DLD1 (cell line): Measurements from ENCODE around the gene SLC44A3.

Experiments used
- in situ Hi-C: cut with HindIII; loops from 2 replicates; pipeline ENCODE4 v1.10.0; 2017; ENCODE audit warnings: low sequenced_read_pairs

SLC44A3 gene

DNA sequence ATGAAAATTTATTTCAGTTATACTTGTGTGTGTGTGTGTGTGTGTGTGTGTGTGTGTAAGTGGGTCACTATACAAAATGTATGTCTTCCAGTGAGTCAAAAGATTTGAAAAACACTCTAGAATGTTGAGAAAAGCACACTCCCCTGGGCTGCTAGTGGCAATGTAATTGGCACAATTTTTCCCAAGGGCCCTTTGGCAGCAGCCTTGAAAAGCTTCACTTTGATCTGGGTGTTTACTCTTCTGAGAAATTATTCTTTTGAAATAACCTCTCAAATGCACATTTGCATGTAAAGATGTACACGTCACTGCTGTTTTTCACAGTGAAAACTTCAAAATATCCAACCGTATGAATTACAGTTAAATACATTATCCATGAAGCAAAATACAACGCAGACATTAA lies 22.1 kb upstream of the SLC44A3 start:
- in situ Hi-C loops = loop anchor here (25.0 kb wide), 1 partner anchor 186 kb away; no protein-coding TSS in a partner anchor

DNA sequence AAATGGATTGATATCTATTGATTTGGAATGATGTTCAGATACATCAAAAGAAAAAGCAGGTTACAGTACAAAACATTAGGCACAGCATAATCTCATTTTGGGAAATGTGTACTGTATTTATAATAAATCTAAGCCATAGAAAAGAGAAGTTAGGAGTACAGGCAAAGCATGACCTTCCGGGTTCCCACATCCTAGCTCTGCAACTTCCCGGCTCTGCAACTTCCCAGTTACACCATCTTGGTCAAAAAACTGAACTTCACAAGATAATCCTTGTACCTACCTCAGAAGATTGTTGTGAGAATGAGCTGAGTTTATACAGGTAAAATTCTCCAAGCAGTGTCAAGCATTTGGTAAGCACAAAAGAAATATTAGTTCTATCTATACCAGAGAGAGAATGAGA lies 21.7 kb upstream of the SLC44A3 start:
- in situ Hi-C loops = loop anchor here (25.0 kb wide), 1 partner anchor 186 kb away; no protein-coding TSS in a partner anchor

DNA sequence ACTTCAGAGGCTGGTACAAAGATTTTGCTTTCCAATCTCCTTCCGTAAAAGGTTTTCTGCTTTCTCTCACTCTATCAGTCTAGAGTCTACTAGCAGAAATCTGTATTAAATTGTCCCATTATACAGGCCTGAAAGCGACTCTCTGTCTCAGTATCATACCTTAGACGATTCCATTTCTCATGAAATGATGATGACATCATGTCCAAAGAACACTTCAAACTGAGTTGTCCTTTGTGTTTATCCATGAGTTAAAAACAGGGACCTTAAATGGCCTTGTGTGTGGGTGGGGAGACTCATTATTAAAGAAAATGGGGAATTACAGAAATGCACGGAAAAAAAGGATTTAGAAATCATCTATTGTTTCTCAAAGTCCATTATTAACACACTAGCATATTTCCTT lies 21.0 kb upstream of the SLC44A3 start:
- in situ Hi-C loops = loop anchor here (25.0 kb wide), 1 partner anchor 187 kb away; no protein-coding TSS in a partner anchor

DNA sequence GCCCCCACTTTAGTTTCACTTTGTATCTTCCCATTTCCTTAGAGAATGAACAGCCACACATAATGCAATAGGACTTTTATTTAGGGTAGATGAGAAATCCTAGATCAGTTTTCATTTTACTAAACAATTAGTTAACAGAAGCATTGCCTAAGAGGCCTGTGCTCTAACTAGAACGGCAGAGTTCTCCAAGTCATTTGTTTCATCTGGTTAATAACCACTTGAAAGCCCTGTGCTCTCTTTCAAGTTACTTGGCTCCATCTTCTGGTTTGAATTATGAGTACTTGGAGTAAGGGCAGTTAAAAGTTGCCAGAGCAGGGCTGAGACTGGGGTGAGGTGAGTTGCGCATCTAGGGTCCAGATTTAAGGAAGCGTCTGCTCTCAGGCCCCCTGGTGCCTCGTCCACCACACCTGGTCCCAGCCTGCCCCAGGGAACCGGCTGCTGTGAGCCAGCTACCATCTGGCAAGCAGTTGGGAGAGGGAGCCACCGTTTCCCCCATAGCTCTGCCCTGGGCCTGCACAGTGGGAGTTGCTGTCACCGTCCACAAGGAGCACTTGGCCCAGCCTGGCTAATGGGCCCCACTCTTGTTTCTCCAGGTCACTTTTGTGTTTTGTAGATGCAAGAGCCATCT lies 18.1 kb upstream of the SLC44A3 start:
- in situ Hi-C loops = no loop called here

DNA sequence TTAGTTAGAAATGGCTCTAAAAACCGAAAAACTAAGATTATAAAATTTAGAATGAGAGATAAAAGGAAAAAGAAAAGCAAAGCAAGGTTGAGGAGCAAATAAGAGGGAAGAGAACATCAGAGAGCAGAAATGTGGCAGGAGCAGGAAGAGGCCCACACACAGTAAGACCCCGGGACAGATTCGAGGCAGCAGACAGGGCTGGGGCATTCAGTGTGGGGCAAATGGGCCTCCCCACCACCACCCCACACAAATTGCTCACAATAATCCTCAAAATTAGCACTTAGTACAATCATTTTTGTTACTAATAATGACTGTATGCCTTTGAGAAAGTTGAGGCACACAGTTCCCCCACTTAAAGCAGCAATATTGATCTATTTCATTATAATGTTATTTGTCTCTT lies 17.1 kb upstream of the SLC44A3 start:
- in situ Hi-C loops = no loop called here

DNA sequence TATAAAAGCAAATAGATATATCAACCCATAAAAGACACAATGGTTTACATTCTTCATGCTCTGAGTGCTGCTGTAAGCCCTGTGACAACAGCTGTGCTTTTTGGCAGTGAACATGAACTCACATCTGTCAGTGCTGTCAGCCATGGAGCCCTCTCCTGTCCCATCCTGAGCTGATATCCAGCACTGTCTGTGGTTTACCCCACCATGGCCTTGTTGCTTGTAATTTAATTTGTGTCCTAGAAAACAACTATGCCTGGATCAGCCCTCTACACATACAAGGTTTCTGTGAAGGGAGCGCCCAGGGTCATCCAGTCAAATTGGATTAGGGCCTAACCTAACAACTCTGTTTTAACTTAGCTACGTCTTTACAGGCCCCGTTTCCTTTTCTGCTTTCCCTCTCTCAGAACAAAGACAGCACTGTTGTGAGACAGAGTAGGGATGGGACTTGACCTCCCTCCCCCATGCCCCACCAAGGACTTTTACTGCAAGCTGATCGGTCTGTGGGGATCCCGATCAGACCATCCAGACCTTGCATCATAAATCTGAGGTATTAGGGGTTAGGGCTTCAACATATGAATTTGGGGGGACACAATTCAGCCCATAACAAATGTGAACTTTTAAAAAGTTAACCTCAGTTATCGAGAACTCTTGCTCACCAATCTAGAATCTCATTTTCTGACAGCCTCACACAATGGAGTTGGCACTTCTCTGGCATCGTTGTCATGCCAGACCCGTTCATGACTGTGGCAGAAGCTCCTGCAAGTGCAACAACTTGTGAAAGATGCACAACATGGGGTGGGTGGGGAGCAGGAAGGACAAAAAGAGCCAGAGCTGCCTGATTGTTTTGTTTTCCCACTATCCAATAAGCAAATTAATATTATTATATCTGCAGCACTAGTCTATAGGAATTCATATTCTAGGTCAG lies 16.4 kb upstream of the SLC44A3 start:
- in situ Hi-C loops = no loop called here

DNA sequence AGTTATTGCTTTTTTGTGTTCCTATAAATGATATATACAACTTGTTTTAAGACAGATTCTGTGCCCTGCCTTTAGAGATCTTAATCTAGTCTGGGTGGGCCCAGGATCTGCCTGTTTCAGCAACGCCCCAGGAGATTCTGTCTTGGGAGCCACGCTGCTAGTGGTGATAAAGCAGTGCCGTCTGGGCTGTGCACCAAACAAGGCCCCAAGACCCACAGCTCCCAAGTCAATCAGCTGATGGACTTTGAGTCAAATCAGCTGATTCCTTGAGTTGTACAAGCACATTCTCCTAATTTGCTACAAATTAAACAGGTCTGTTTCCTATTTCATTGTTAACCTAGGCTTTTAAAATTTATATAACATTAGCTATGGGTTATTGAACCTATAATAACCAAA lies 15.7 kb upstream of the SLC44A3 start:
- in situ Hi-C loops = no loop called here

DNA sequence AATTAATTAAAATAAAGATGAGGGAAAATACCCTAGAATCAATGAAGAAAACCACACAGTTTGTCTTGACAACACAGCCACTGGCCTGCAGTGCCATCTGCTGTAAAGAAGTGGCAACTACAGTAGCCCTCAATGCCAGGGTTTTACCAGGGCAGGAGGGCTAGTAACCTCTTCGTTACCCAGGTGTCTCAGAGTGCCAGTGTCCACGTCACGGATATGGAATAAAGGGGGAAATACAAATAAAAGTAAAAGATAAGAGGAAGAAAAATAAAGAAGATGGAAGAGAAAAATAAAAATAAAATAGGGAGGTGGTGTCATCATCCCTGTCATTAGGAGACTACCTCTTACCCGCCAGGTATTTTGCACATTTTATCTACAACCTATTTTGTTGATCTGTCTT lies 14.2 kb upstream of the SLC44A3 start:
- in situ Hi-C loops = no loop called here

DNA sequence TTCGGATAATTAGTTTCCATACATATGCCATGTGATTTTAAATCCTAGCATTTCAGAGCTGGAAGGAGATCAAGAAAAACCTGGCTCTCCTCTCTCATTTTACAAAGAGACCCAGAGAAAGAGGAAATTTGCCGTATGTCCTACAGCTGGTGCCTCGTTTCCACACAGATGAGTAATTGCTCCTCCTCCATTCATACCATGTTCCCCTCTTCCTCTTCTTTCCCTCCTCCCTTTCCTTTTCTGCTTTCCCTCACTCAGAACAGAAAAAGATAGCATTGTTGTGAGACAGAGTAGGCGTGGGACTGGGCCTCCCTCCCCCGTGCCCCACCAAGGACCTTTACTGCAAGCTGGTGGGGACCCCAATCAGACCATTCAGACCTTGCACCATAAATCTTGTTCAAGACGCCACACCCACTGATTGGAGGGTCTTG lies 13.7 kb upstream of the SLC44A3 start:
- in situ Hi-C loops = no loop called here

DNA sequence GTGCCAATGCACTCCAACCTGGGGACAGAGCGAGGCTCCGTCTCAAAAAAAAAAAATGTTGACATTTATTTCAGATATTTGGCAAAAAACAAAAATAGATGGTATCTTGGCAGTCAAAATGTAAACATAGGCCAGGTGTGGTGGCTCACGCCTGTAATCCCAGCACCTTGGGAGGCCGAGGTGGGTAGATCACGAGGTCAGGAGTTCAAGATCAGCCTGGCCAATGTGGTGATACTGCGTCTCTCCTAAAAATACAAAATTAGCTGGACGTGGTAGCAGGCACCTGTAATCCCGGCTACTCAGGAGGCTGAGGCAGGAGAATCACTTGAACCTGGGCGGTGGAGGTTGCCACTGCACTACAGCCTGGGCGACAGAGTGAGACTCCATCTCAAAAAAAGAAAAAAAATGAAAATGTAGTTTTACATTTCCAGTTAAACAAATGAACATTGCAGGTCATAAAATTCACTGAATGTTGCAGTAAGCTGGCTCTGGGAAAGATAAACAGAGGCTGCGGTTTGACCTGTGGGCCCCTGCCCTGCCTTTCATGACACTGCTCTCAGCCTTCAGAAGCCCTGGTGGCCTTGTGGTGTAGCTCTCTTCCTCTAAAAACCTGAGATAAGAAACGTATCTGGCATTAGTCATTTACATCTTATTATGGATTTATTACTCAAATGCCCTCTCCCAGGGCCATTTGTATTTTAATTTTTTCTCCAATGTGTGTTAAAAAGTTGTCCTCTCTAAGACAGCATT lies 12.2 kb upstream of the SLC44A3 start:
- in situ Hi-C loops = no loop called here

DNA sequence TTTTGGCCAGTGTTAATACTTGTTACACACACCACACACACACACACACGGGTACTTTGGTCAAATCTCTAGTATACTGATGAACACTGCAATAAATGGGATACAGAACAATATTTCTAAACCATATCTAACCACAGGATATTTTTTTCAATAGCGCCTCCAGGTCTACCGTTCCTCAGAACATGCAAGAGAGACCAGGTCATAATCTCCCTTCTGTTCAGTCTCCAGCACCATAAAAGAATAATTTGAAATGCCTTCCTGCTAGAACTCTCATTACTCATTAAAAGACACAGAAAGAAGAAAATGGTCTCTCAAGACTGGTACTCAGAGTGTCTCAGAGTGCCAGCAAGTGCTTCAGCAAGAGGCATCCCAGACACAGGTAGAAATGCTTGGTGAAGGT lies 11.5 kb upstream of the SLC44A3 start:
- in situ Hi-C loops = no loop called here

DNA sequence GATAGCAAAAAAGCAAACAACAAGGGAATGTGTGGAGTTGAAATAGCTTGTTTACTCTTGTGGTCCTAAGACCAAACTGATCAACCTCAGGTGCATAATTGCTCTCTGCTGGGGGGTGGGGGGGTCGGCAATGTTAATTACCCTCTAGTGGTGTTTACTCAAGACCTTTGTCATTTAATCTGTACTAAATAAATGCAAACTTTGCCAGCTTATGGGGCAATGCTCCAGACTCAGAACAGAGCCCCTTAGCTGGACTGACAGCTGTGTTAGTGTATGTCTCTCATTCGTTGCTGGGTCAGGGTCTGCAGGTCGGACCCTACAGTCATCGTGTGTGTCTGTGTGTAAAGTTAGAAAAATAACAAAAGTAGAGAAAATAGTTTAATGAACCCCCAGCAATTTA lies 7.2 kb upstream of the SLC44A3 start:
- in situ Hi-C loops = no loop called here

DNA sequence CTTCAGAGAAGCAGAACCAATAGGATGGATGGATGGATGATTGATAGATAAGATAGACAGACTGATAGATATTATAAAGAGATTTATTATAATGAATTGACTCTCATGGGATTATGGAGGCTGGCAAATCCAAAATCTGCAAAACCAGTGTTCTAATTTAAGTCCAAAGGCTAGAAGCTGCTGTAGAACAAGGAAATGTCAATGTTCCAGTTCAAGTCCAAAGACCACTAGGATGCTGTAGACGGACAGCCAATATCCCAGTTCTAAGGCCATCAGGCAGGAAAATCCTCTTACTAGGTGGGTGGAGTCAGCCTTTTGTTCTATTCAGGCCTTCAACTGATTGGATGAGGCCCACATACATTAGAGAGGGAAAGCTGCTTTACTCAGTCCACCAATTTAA lies 4.1 kb upstream of the SLC44A3 start:
- in situ Hi-C loops = no loop called here

DNA sequence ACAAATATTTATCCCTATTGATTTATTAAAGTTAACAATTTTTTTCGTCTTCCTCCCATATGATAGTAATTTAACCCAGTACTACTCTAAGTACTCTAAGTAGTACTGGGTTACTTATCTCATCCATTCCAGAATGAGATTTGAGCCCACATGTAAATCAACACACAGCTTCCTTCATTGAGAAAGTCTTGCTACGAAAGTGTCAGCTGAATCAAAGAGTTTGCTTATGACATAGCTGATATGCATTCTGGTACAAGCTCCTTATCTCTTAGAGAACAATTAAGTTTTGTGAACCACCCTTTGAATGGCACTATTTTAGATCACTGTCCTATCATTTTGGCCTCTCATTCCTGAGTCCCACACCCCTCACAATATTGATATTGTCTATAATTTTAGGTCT lies 2.4 kb upstream of the SLC44A3 start:
- in situ Hi-C loops = no loop called here

DNA sequence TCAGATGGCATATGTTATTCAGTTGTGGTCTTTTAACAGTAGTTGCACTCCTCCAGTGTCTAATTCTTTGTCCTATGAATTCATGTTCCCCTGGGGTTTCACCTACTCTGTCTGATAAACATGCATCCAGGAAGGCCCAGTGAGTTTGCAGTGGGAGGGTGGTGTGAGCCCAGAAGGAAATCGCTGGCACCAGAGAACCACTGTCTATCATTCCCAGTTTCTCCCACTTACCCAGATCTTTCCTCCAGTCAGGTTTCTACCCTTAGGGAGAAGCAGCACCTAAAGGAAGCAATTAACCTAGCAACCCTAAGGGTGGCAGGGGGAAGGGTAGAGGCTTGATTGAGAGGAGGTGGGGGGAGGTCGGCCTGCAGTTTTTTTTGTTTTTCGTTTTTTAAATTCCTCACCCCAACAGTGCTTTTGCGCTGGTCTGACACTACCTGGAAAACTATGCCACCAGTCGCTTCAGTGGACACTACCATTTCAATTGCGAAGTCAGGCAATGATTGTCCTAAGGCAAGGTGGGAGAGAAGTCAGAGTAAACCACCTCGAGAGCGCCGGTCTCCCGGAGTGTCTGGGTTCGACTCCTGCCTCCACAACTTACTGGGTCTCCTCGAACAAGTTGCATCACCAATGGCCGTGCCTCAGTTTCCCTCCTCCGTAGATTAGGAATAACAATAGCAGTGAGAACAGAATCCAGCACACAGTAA lies 766 bp upstream of the SLC44A3 start:
- in situ Hi-C loops = no loop called here

DNA sequence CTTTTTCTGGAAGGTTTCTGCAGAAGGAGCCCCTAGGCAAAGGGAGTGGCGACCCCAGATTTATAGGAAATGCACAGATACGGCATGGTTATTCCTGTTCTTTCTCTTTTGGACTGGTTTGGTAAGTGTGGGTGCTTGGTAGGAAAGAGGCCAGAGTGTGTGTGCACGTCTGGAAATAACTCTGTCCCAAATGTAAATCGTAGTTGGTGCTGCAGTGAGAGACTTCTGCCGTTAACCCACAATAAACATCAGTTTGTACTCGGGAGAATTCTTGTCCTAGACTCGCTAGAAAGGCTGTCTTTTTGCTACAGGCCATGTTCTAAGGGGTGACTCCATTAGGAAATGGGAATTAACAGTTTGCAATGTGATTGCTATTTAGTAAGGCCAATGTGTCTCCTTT lies 779 bp downstream of the SLC44A3 start:
- in situ Hi-C loops = no loop called here

DNA sequence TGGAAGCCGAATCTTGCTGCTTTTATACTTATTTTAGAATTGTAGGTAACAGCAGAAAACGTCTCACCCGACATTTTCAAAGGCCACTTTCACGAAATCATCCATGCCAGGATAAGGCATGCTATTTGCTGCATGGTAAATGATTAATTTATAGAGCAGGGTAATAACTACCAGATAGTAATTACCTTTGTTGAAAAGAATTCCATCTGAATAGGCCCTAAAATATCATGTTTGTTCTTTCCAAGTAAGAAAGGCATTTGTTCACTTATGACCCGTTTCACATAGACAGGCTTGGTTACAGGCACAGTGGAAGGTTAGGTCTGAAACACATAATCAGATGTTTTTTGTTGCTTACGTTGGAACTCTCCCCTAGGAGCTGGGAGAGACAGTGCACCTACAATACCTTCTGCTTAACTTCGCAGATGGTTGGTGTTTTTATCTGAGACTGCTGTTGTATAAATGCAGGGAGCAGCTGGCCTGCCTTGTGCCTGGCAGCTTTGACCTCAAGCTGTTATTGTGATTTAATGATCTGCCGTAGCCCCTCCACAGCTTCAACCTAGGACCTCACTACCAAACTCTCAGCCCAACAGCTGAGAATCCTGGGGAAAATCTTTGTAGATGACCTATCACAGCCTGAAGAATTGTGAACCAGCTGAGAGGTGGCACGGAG lies 1.6 kb downstream of the SLC44A3 start:
- in situ Hi-C loops = no loop called here

DNA sequence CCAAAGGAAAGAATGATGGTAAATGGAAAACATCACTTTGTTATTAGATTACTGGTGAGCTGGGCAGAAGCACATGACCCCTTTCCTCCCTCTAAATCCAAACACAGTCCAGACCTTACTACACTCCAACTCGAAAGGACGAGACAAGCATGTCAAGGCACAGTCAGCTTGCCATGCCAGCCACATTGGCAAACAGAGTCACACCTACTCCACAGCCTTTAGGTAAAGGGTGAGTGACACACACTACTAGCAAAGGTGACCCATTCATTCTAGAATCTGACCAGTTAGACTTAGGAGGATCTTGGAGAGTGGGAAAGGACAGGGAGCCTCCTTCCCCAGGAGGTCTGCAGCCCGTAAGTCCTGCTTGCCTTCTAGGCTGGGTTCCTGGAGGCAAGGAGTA lies 3.0 kb downstream of the SLC44A3 start:
- in situ Hi-C loops = no loop called here

DNA sequence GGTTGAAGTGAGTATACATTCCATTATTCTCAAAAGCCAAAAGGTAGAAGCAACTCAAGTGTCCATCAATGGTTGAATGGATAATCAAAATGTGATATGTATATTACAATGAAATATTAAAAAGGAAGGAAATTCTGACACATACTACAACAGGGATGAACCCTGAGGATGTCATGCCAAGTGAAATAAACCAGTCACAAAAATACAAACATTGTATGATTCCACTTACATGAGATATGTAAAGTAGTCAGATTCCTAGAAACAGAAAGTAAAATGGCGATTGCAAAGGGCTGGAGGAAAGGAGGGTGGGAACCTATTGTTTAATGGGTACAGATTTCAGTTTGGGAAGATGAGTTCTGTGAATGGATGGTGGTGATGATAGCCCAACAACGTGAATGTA lies 5.8 kb downstream of the SLC44A3 start:
- in situ Hi-C loops = no loop called here

DNA sequence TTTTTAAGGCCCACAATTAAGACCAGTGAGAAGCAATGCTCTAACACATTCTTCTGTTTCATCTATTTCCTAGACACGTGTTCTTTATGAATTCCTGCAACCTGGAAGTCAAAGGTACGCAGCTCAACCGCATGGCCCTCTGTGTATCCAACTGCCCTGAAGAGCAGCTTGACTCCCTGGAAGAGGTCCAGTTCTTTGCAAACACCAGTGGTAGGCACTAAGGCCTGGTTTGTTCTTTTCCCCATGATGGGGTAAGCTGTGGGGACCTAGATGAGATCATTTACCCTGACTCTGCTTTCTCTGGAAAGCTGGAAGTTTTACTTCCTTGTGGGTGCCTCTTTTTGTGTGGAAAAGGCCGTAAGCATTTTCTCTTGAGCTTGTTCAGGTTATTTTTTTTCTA lies 7.3 kb downstream of the SLC44A3 start:
- in situ Hi-C loops = no loop called here
